Stimulated activated CD8-positive, alpha-beta memory T cell treated with anti-CD3 and anti-CD28 coated beads, Interleukin-15, amount 100 ng/mL, for 24 hours (primary cell): ENCODE data around the gene RAD21L1.
"Not testable (repeated sequence)": the region's sequence is repeated elsewhere in the genome, so short reads cannot be mapped to it uniquely, and the experiment has no call there.

Source experiments
- DNase-seq: peaks from one replicate; pipeline ENCODE4 v3.0.0-alpha.2; 2020; ENCODE audit warnings: low read depth

Gene RAD21L1

GRCh38 chr20:1199964-1200363 lies 25.9 kb upstream of the RAD21L1 start:
- no peak for DNase-seq

GRCh38 chr20:1202762-1203504 lies 22.9 kb upstream of the RAD21L1 start, which contains the start of gene C20orf202:
Gene C20orf202, plus strand, starts transcription at chr20:1203454. Its CDS starts 132 bp downstream, at chr20:1203586.
- DNase-seq: no peak

- no peak for DNase-seq
Observed at GRCh38 chr20:1203630-1204029, 22.2 kb upstream of the RAD21L1 start.

- no peak for DNase-seq
Observed at GRCh38 chr20:1204113-1204512, 21.7 kb upstream of the RAD21L1 start.

- DNase-seq: no peak
Observed at GRCh38 chr20:1204576-1204975, 21.3 kb upstream of the RAD21L1 start.

GRCh38 chr20:1205802-1206201 lies 20.0 kb upstream of the RAD21L1 start:
- DNase-seq: no peak

- DNase-seq: no peak
Observed at GRCh38 chr20:1206366-1207148, 19.3 kb upstream of the RAD21L1 start.

- DNase-seq: no peak
Observed at GRCh38 chr20:1207293-1207878, 18.5 kb upstream of the RAD21L1 start.

- no peak for DNase-seq
Observed at GRCh38 chr20:1209447-1210387, 16.1 kb upstream of the RAD21L1 start.

- DNase-seq: no peak
Observed at GRCh38 chr20:1210501-1210900, 15.3 kb upstream of the RAD21L1 start.

GRCh38 chr20:1212023-1212422 lies 13.8 kb upstream of the RAD21L1 start:
- no peak for DNase-seq

GRCh38 chr20:1212607-1213396 lies 13.0 kb upstream of the RAD21L1 start:
- DNase-seq: no peak

GRCh38 chr20:1214838-1215261 lies 11.0 kb upstream of the RAD21L1 start:
- no peak for DNase-seq

- DNase-seq: no peak
Observed at GRCh38 chr20:1215386-1216170, 10.3 kb upstream of the RAD21L1 start.

- not testable (repeated sequence) for DNase-seq
Observed at GRCh38 chr20:1216527-1217427, 9.1 kb upstream of the RAD21L1 start.

GRCh38 chr20:1222750-1223149 lies 3.1 kb upstream of the RAD21L1 start:
- not testable (repeated sequence) for DNase-seq

GRCh38 chr20:1224205-1224890 lies 1.5 kb upstream of the RAD21L1 start:
- no peak for DNase-seq

GRCh38 chr20:1225263-1225782 lies 521 bp upstream of the RAD21L1 start:
- DNase-seq: no peak
